Posterior cingulate gyrus (tissue), 11 donors: ENCODE measurements around the gene ZNF619.
"Not testable (repeated sequence)": the region's sequence is repeated elsewhere in the genome, so short reads cannot be mapped to it uniquely, and the experiment has no call there.

Experiments
- DNase-seq, 10 donors: peaks; one replicate each; pipeline versions ENCODE4 v3.0.0 to v3.0.0-alpha.2; 2020 to 2021; ENCODE audit warnings: mixed read lengths in 3 of 10
- intact Hi-C: fragments of 100-400 bp; cut with DNase I; formaldehyde crosslinking; loops from one replicate; pipeline ENCODE4 v1.15.1; 2023

The ZNF619 gene

DNA sequence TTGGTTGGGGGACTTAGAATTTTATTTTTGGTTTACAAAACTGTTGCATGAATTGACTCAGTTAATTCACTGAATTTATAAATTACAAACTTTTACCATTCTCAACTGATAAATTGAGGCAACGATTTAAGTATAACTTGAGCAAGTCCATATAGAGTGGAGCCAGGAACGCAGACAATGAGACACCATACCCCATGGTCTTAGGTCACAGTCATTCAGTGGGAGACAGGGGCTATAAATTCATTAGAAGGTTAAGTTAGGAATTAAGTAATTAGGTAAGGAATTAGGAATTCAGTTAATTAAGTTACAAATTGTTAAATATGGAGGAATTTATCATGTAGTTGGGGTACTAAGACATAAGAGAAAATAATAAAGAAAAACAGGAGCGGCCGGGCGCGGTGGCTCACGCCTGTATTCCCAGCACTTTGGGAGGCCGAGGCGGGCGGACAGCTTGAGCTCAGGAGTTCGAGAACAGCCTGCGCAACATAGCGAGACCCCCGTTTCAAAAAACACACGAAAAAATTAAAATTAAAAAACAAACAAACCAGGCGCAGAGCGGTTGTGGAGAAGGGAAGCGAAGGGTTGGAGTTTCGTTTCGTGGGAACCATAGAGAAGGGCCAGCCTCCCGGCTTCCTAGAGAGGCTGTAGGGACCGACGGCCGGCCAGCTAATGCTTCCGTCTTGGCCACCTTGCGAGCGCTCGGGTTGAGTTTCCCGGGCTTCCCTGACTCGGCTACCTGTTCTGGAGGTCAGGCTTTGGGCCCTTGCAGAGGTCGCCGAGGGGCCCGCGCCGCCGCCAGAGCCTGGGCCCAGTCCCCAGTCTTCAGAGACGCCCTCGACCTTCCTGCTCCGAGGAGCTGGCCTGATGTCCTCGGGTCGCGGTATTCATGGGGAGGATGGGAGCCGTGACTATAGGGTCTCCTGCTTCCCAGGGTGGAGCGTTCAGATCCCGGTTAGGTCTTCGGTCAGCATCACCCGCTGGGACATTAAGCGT is at the start of gene ZNF619:
Gene ZNF619 (plus strand): TSS at position 645 of the 993 bp plus-strand sequence. CDS start 858 bp downstream, outside the sequence.
- intact Hi-C loops, result loop anchor here (5.0 kb wide), 1 partner anchor 46 kb away; the partner anchor contains the start of gene ZNF621
- DNase-seq, result peak; percentile 41 to 94 (median 70)

DNA sequence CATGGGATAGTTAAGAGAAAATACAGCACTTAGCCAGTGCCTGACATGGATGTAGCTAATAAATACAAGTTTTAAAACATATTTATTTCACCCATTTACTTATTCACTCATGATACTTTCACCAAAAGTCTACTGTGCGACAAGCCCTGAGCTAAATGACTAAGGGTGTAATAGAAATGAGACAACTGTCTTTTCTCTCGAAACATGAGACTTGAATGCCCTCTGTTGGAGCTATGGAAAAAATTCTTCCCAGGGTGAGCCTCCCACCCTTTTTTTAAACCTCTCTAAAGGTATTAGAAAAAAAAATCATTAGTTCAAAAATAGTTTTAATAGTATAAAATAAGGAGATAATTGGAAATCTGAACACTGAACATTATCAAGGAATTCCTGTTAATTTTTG is 44.1 kb upstream of the ZNF619 start:
- intact Hi-C loops, result no loop called here
- DNase-seq, result no peak

- intact Hi-C loops, result no loop called here
- no peak for DNase-seq
Observed at GRCh38 chr3:40437889-40438288, 39.0 kb upstream of the ZNF619 start.

- intact Hi-C loops, result no loop called here
- DNase-seq, result no peak
Observed at GRCh38 chr3:40445062-40445461, 31.9 kb upstream of the ZNF619 start.

DNA sequence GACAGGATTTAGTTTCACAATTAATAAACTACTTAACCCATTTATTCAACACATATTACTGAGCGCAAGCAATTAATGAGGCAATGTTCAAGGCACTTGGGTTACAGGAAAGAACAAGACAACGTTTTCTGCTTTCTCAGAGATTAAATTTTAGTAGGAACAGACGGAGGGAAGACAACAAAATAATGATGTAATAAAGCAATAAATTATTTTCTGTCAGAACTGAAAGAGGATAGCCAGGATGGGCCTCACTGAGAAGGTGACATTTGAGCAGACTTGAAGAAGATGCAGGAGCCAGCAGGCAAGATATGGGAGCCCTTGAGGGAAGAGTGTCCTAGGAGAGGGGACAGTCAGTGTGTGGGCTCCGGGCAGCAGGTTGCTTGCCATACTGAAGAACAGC is 31.0 kb upstream of the ZNF619 start:
- intact Hi-C loops, result no loop called here
- no peak for DNase-seq

GRCh38 chr3:40450438-40450837 is 26.5 kb upstream of the ZNF619 start:
- DNase-seq, result no peak
- intact Hi-C loops, result loop anchor here (5.0 kb wide), 1 partner anchor 143 kb away; the partner anchor contains the start of gene EIF1B

- intact Hi-C loops, result loop anchor here (5.0 kb wide), 1 partner anchor 144 kb away; the partner anchor contains the start of gene EIF1B
- no peak for DNase-seq
Observed at GRCh38 chr3:40451551-40451950, 25.4 kb upstream of the ZNF619 start.

DNA sequence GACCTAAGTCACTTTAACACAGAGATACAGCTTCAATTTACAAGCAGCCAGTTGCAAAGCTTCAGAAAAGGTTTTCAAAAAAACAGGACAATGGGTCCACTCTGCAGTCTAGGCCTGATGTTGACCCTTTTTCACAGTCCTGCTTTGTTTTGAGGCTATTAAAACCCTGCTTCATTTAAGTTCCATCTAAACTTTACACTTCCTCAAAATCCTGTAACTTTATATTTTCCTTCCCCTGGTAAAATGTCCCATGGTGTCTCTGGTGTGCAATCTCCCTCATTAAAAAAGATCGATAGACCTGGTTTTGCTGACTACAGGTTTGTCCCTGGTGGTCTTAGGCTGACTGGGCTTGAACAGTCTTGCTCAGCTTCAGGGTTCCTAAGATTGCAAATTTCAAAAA is 24.9 kb upstream of the ZNF619 start:
- DNase-seq, result no peak
- intact Hi-C loops, result loop anchor here (5.0 kb wide), 1 partner anchor 145 kb away; the partner anchor contains the start of gene EIF1B

GRCh38 chr3:40452562-40452875 is 24.4 kb upstream of the ZNF619 start:
- intact Hi-C loops, result loop anchor here (5.0 kb wide), 1 partner anchor 145 kb away; the partner anchor contains the start of gene EIF1B
- DNase-seq, result no peak

DNA sequence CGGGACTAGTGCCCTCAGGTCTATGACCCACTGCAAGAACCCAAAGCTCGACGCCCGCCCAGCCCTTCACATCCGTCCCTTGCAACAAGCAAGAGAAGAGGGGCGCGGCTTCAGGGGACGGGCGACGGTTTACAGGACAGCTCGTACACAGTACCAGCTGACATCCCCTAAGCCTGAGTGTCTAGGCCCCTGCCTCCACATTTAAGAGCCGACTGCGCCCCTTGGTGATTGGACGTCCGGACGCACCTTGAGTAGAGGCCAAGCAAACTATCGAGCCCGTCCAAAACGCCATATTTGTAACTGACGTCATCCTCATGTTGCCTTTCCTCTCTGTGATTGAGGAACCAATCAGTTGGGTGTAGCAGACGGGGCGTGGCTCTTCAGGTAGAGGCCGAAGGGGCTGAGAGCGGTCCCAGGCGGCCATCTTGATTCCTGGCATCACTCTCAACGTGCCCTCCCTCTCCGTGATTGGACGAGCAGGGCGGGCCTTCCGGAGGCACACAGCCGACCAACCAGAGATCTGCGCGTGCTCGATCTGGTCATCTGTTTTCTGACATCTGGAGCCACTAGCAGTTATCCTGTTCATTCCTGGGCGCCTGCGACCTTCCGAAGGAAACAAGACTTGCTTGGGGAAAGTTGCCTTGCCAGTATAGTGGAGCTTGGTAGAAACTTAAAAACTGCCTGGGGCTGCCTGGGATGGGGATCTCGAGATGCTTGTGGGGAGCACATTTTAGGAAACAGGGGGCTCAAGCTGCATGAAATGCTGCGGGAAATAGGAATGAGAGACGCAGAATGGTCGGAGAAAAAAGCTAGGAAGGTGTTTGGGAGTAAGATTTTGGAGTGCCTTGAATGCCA is 23.8 kb upstream of the ZNF619 start:
- intact Hi-C loops, result loop anchor here (5.0 kb wide), 1 partner anchor 146 kb away; the partner anchor contains the start of gene EIF1B

GRCh38 chr3:40453933-40454332 is 23.0 kb upstream of the ZNF619 start:
- intact Hi-C loops, result loop anchor here (5.0 kb wide), 1 partner anchor 147 kb away; the partner anchor contains the start of gene EIF1B
- no peak for DNase-seq

More for the DNA sequence above, 23.8 kb upstream of the ZNF619 start:
- DNase-seq, result peak; percentile 94 to 100 (median 98)

GRCh38 chr3:40455328-40455727 is 21.6 kb upstream of the ZNF619 start:
- intact Hi-C loops, result no loop called here
- DNase-seq, result no peak

GRCh38 chr3:40456279-40456939 is 20.5 kb upstream of the ZNF619 start:
- no peak for DNase-seq
- intact Hi-C loops, result loop anchor here (2.0 kb wide), 1 partner anchor 68 kb away; the partner anchor contains the start of gene ZNF621

DNA sequence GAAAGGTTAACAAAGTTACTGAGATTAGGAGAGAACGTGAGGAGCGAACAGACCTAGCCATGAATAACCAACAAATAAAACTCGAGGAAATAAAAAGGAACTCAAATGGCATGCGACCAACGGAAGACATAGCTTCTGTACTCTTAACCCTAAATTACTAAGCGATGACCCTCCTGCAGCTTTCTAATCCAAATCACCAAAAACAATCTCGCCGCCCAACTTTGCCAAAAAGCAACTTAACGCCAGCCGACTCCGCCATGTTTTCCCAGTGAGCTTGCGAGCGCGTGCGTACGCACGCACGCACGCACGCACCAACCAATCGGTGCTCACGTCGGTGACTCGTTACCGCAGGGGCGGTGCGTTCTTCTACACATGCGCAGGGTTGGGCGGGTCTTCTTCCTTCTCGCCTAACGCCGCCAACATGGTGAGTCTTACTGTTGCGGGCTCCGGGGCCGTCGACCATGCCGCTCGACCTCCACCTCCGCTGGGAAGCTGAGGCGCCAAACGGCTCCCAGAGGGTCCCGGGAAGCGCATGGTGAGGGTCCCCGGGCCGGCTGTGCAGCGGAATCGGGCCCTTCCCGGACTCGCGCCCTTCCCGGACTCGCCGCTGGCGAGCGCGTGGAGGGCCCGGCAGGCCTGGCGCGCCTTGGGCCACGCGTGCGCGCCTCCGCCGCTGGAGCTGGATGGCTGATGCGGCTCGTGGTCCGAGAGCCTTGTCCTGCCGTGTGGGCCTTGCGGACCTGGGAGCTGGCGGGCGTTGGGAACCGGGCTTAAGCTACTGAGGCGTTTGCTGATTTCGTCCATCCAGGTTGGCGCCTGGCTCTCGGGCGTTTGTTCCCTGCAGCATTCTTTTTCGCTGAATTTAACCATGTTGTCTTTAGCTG is 19.7 kb upstream of the ZNF619 start, which contains the start of gene RPL14:
Gene RPL14 (plus strand): TSS at position 400 of the 884 bp plus-strand sequence. CDS start 133 bp downstream, at position 533.
- DNase-seq, result peak; percentile 90 to 99 (median 96)
- intact Hi-C loops, result loop anchor here (2.0 kb wide), 1 partner anchor 68 kb away; the partner anchor contains the start of gene ZNF621

DNA sequence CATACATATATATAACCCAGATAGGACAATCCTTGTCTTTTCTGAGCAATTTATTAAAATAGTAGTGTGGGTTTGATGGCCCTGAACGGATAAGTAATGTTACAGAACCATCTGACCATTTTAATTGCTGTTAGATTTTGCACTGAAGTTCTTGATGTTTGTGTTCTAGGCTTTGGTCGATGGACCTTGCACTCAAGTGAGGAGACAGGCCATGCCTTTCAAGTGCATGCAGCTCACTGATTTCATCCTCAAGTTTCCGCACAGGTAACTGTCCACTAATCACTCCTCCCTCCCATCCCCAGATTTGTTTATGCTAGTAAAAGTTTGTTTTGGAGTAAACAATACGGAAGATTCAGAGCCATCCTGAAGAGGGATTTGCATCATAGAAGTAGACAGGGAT is 18.4 kb upstream of the ZNF619 start:
- DNase-seq, result no peak
- intact Hi-C loops, result no loop called here

DNA sequence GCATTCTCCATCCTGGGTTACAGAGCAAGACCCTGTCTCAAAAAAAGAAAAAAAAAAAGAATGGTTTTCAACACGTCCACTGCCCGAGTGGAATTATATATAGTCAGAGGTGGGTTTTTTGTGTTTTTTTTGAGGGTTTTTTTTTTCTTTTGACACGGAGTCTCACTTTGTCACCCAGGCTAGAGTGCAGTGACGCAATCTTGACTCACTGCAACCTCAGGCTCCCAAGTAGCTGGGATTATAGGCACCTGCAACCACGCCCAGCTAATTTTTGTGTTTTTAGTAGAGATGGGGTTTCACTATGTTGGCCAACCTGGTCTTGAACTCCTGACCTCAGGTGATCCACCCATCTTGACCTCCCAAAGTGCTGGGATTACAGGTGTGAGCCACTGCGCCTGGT is 16.4 kb upstream of the ZNF619 start:
- intact Hi-C loops, DNase-seq: not testable (repeated sequence)

- intact Hi-C loops, result no loop called here
- no peak for DNase-seq
Observed at GRCh38 chr3:40461161-40461560, 15.8 kb upstream of the ZNF619 start.

- intact Hi-C loops, result not testable (repeated sequence)
Observed at GRCh38 chr3:40462838-40463237, 14.1 kb upstream of the ZNF619 start.

GRCh38 chr3:40463579-40463978 is 13.3 kb upstream of the ZNF619 start:
- intact Hi-C loops, result no loop called here
- DNase-seq, result no peak

More at GRCh38 chr3:40462838-40463237, 14.1 kb upstream of the ZNF619 start:
- DNase-seq, result not testable (repeated sequence)
